Lower leg skin (tissue), 3 donors: ENCODE measurements around the gene KIF5C.

Source experiments
- CTCF ChIP-seq, 3 donors: fragments of 450-650 bp; IDR thresholded peaks; one replicate each; pipeline ENCODE4 v1.5.1; 2016; ENCODE audit warnings: antibody characterized with exemption in 3 of 3, mild to moderate bottlenecking in 3 of 3, moderate library complexity in 2 of 3
- POLR2A ChIP-seq, 2 donors: fragments of 450-650 bp; IDR thresholded peaks; one replicate each; pipeline ENCODE4 v1.6.1; 2016 to 2017; ENCODE audit warnings: antibody characterized with exemption in 2 of 2, mild to moderate bottlenecking in 1 of 2, moderate library complexity in 1 of 2

GRCh38 chr2:148902798-148903197 is 27.8 kb downstream of the KIF5C start:
- TF ChIP-seq POLR2A (IDR thresholded peaks at IDR 0.05) = no peak
- no peak for TF ChIP-seq CTCF (IDR thresholded peaks at IDR 0.05)
